Esophagus muscularis mucosa (tissue), 4 donors: Measurements from ENCODE around the gene A2M. TPM values are rescaled to one million over a fixed set of nuclear protein-coding genes. Genes with fewer than 3 reads are reported as not detected.
A peak's percentile ranks its signal among the peaks of the same experiment; 100 is the strongest.

Source experiments
- DNase-seq: peaks from one replicate; pipeline ENCODE4 v3.0.0-alpha.2; 2017; ENCODE audit errors: extremely low spot score
- H3K27ac ChIP-seq, 4 donors: fragments of 200-600 bp; sonication (generic); replicated peaks in 1 of 4; 1 replicate in 3 of 4; 2 replicates in 1 of 4; pipeline ENCODE4 v1.5.1; 2016 to 2019; ENCODE audit warnings: mild to moderate bottlenecking in 1 of 4
- H3K27me3 ChIP-seq, 4 donors: fragments of 200-600 bp; sonication (generic); one replicate each; pipeline versions ENCODE4 v1.5.1 to v1.6.0; 2016 to 2019
- H3K36me3 ChIP-seq, 4 donors: fragments of 200-600 bp; sonication (generic); one replicate each; pipeline ENCODE4 v1.5.1; 2016 to 2019
- H3K4me1 ChIP-seq, 4 donors: fragments of 200-600 bp; sonication (generic); one replicate each; pipeline ENCODE4 v1.5.1; 2016 to 2019
- H3K4me3 ChIP-seq, 4 donors: fragments of 200-600 bp; sonication (generic); 1 replicate in 2 of 4; 2 replicates in 2 of 4; pipeline ENCODE4 v1.5.1; 2016 to 2019; ENCODE audit warnings: mild to moderate bottlenecking in 4 of 4, moderate library complexity in 1 of 4
- H3K9me3 ChIP-seq, 4 donors: fragments of 200-600 bp; sonication (generic); 1 replicate in 3 of 4; 2 replicates in 1 of 4; pipeline ENCODE4 v1.5.1; 2016 to 2019
- CTCF ChIP-seq, 3 experiments: fragments of 200-600 bp in 2 of 3; fragments of 450-650 bp in 1 of 3; sonication (generic) in 2 of 3; IDR thresholded peaks; one replicate each; pipeline ENCODE4 v1.5.1; 2017 to 2019; ENCODE audit warnings: antibody characterized with exemption in 3 of 3, mild to moderate bottlenecking in 2 of 3, moderate library complexity in 1 of 3
- EP300 ChIP-seq: sonication (generic); formaldehyde crosslinking; IDR thresholded peaks from one replicate; pipeline ENCODE4 v1.6.1; 2017; ENCODE audit warnings: antibody characterized with exemption
- POLR2A ChIP-seq: fragments of 450-650 bp; IDR thresholded peaks from one replicate; pipeline ENCODE4 v1.6.1; 2017; ENCODE audit warnings: antibody characterized with exemption, moderate library complexity, mild to moderate bottlenecking, low read depth
- POLR2AphosphoS5 ChIP-seq, 2 donors: sonication (generic); formaldehyde crosslinking; IDR thresholded peaks; one replicate each; pipeline ENCODE4 v1.6.1; 2017; ENCODE audit warnings: antibody characterized with exemption in 2 of 2
- WGBS: methylation state at CpG from one replicate; pipeline ENCODE4 v1.1.5; 2018; 5-methylcytosine and 5-hydroxymethylcytosine counted together
- intact Hi-C: fragments of 100-400 bp; cut with DNase I; formaldehyde crosslinking; loops from one replicate; pipeline ENCODE4 v1.15.1; 2023
- total RNA-seq, 4 donors: library from RNA; depleted of rRNA; stranded (reverse); fragments of >200 nt; gene quantifications; one replicate each; pipeline versions ENCODE4 v1.1.0 to v1.2.1, GENCODE V29; 2016

Gene A2M
- total RNA-seq, 4 donors from 2014 or later, result 271 to 678 (median 484) TPM

DNA sequence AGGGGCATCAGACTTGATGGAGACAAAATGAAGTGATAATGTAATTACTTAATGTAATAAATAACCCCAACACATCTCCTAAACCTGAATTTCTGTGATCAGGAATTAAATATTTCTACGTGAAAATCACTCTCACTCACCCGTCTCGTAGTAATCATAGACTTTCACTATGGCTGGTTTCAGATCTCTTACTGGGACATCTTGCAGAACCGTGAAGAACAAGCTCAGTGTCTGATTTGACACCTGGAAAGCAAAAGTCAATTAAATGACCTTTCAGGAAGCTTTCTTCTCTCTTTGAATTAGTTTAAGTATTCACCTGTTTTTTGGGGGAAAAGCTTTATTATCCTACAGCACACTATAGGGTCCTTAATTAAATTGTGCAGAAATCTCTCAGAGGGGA, 47.1 kb downstream of the A2M start:
- Histone ChIP-seq H3K27me3 (no peaks in the 10 kb centered on the region), H3K4me3 (no peak overlapping the region), H3K36me3 (peaks cover 31 to 74% (median 60%) of the 10 kb centered on the region in 4 donors), H3K27ac (no peak overlapping the region), H3K9me3 (no peaks in the 10 kb centered on the region), H3K4me1 (peaks cover 10 to 23% (median 19%) of the 10 kb centered on the region in 4 donors)
- 79% methylated on average over 4 of the region's 4 CpGs for WGBS
- no peak for DNase-seq
- intact Hi-C loops, result loop anchor here (5.0 kb wide), 1 partner anchor 39 kb away; no protein-coding TSS in a partner anchor
- no peak for TF ChIP-seq POLR2AphosphoS5 (IDR thresholded peaks at IDR 0.05)
- TF ChIP-seq EP300, result no peak
- no peak for TF ChIP-seq POLR2A
- TF ChIP-seq CTCF (IDR thresholded peaks at IDR 0.05), result no peak

DNA sequence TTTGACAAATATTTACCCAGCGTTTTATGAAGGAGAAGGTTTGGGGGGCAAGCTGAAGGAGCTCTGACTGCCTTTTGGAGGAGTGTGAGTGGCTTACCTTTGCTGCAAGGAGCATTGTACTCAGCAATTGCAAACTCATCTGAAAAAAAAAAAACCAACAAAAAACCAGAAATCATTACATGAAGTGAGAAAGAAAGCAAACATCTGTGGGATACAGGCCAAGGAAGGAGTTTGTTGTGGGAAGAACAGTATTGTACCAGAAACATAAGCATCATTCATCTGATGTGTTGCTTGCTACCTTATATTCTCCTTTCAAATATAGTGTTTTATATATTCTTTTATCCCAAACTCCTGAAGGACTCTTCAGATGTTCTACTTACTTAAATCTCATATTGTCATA, 47.6 kb downstream of the A2M start:
- DNase-seq, result no peak
- H3K9me3 ChIP-seq, result no peaks in the 10 kb centered on the region
- TF ChIP-seq POLR2AphosphoS5 (IDR thresholded peaks at IDR 0.05) (no peak), POLR2A (no peak), EP300 (no peak), CTCF (IDR thresholded peaks at IDR 0.05) (no peak)
- no peaks in the 10 kb centered on the region for H3K27me3 ChIP-seq
- no peak overlapping the region for H3K4me3 ChIP-seq
- intact Hi-C loops, result loop anchor here (5.0 kb wide), 1 partner anchor 39 kb away; no protein-coding TSS in a partner anchor
- WGBS, result 76% methylated on average over 1 of the region's 1 CpG
- H3K36me3 ChIP-seq, result peaks cover 30 to 69% (median 55%) of the 10 kb centered on the region in 4 donors
- peaks cover 12 to 28% (median 22%) of the 10 kb centered on the region in 4 donors for H3K4me1 ChIP-seq
- no peak overlapping the region for H3K27ac ChIP-seq

DNA sequence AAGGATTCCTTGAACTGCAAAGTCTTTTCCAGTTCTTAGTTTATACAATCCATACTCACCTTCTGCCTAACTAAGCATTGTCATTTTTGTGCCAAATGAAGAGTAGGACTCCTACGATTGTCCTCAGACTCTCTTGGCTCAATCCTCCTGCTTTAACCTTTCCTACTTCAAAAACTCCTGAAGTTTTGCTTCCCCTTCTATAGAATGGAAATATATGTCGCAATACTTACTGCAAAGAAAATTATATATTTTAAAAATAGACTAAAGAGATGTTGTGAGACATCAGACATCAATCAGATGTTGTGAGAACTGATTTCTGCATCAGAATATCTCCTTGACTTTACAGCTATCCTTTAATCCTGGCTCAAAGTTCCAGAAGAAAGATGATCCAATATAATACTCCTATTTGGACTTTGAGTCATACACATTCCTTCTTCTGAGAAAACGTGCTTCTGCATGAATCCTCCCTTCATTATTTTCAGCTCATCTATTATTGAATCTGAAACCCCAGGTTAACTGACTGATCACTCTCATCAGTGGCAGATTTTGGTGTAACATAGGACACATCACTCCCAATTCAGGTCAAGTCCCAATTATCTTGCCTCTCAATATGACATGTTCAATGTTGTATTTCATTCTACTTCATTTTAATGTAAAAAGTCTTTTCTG, 48.8 kb downstream of the A2M start:
- no peak overlapping the region for H3K4me3 ChIP-seq
- DNase-seq, result no peak
- H3K27ac ChIP-seq, result peak overlapping the region in 3 of 4 donors; percentile 94 to 99 (median 98)
- peaks cover 18 to 57% (median 43%) of the 10 kb centered on the region in 4 donors for H3K36me3 ChIP-seq
- no peaks in the 10 kb centered on the region for H3K9me3 ChIP-seq
- intact Hi-C loops, result loop anchor here (5.0 kb wide), 1 partner anchor 40 kb away; no protein-coding TSS in a partner anchor
- peaks cover 12 to 28% (median 22%) of the 10 kb centered on the region in 4 donors for H3K4me1 ChIP-seq
- no peaks in the 10 kb centered on the region for H3K27me3 ChIP-seq
- WGBS, result 50% methylated on average over 3 of the region's 3 CpGs
- TF ChIP-seq CTCF (IDR thresholded peaks at IDR 0.05) (no peak), POLR2AphosphoS5 (IDR thresholded peaks at IDR 0.05) (no peak), EP300 (no peak)

GRCh38 chr12:9066183-9066623, 49.5 kb downstream of the A2M start:
- H3K4me3 ChIP-seq, result no peak overlapping the region
- DNase-seq, result no peak
- peaks cover 18 to 50% (median 36%) of the 10 kb centered on the region in 4 donors for H3K36me3 ChIP-seq
- no peaks in the 10 kb centered on the region for H3K27me3 ChIP-seq
- peaks cover 12 to 28% (median 22%) of the 10 kb centered on the region in 4 donors for H3K4me1 ChIP-seq
- 77% methylated on average over 5 of the region's 9 CpGs for WGBS
- peak overlapping the region in 3 of 4 donors; percentile 94 to 99 (median 98) for H3K27ac ChIP-seq
- no peaks in the 10 kb centered on the region for H3K9me3 ChIP-seq
- TF ChIP-seq POLR2AphosphoS5 (IDR thresholded peaks at IDR 0.05), result no peak
- TF ChIP-seq CTCF (IDR thresholded peaks at IDR 0.05), result no peak
- TF ChIP-seq POLR2A, result no peak
- TF ChIP-seq EP300, result no peak
- intact Hi-C loops, result loop anchor here (5.0 kb wide), 1 partner anchor 41 kb away; no protein-coding TSS in a partner anchor
